ENCODE results near the gene TMEM130.

Gene TMEM130

DNA sequence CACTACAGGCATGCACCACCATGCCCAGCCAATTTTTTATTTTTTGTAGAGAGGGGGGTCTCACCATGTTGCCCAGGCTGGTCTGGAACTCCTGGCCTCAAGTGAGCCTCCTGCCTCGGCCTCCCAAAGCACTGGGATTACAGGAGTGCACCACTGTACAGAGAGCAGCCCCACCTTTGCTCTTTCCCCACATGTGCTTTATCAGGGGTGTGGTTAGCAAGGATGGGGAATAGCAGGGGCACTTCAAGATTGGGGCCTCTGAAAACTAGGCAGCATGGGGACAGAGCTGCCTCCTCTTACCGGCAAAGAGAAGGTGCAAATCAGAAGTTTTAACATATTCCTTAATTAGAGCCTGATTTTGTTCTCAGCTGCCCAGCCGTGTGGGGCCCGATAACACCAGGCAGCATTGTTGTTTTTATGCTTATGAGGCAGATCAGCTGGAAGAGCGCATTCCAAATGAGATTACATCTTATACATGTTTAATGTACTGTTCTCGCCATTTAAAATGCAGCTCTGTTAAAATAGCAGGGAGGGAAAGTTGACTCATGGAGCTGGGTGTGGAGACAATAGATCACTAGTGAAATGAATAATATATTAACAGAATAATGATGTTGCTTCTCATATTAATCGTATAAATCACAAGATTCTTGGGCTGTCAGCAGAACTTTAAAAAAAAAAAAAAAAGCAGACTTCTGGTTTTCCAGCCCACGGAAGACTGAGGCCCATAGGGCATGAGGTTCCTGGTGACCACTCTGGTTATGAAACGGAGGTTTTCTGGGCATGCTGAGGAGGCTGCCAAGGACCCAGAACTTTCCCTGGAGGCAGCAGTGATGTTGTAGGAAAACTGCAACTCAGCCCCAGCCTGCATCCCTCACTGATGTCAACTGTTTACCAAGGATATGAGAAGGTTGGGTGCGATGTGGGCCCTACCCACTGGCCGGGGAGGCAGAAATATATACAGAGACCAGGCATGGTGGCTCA is 62.5 kb downstream of the TMEM130 start:
- peak; percentile 5 to 53 (median 42) for DNase-seq

DNA sequence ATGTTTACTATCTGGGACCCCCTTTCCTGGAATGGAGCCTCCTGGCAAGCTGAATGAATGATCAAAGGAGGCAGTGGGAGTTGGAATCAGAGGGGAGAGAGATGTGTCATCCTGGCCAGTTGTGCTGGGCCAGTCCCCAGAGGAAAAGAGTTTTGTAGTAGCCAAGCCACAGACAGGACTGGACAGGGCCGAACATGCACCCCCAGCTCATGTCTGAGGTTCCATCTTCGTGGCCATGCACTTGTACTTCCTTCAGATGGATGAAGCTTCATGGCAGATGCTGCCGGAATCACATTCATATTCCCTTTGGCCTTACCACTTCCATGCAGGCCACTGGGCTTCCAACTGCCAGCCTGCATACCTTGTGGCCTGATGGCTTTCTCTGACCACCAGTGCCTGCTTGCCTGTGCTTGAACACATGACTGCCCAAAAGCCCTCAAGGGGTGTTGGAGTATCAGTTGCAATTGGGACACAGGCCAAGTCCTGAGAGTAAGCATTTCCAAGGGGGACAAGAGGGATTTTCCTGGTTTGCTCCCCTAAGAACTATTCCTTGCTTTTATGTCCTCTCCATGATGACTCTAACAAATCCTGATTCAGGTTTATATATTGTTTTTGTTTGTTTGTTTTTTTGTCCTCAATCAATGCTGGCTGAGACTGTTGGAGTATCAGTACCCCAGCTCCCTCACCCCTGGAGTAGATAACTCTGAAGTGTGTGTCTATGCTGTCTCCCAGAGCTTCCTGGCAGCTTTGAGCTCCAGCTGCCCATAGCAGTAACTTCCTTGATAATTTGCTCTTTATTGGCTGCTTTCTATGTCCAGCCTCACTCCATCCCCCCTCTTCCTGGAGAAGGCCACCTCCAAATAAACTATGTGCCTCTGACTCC is 63.6 kb downstream of the TMEM130 start:
- DNase-seq = no peak

DNA sequence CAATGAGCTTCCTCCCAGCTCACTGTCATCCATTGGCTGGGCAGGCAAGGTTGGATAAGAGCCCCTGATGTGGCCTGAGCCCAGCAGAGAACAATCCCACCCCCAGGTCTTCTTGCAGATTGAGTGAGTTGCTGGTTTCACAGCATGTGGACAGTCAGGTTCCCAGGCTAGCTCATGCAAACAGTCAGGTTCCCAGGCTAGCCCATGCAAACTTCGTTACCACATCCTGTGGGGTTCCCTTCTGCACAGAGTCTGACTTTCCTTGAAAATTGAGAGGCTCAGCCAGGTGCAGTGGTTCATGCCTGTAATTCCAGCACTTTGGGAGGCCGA is 67.1 kb downstream of the TMEM130 start:
- DNase-seq = no peak

DNA sequence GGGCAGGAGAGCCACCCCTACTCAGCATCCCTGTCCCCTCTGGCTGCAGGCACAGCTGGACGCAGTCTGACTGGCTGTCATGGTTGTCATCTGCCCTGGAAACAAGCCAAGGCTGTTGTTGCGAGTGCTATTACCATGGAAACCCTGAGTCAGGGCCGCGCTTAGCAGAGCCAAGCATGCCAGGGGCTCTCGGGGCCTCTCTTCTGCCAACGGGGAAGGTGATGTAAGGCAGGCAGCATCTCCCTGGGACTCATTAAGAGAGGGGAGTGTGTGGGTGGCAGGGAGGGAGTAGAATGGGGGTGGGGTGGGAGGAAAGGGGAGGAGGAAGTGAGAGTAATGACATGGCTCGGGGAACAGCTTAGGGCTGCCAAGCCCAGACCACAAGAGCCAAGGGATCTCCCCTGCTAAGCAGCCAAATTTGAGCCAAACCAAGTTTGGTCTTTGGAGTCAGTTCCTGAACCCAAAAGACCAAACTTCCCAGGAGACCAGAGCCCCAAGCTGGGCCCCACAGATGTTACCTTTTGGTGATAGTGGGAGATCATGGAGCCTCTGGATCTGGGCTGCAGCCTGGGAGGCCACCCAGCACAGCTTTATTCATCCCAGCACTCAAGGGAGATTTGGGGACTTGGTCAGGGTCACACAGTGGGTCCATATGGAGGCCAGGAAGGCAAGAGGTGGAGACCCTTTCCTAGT is 67.6 kb downstream of the TMEM130 start:
- peak; percentile 77 to 84 (median 81) for DNase-seq

DNA sequence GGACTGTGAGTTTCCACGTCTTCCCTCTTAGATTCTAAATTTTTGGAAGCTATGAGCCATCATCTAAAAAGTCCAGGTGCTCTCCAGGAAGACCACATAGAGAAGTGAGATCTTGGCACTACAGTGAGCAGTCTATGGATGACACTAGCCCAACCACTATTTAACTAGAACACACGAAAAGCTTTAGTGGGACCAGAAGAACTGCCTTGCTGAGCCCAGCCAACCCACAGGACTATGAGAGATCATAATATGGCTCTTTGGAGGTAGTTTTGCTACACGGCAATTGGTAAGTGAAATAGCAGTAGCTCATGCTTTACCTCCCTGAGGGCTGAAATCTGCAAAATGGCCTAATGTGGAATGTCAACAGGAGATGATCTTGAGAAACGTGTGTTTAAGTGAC is 68.8 kb downstream of the TMEM130 start:
- no peak for DNase-seq

DNA sequence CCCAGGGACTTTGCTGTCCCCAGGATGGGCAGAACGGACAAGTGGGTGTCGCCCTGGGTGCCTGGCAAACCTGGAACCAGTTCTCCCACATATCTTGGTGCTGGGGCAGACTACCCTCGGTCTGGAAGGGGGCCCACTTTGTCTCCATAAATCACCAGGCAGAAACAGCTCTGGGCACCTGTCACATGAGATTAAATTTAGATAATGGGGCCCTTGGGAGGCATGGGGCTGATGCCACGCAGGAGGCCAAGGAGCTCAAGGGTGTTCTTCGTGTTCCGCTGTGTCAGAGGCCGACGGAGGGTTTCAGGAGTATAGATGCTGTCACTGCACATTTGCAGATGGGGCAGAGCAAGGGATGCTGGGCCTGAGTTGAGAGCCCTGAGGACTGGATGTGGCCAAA is 72.7 kb downstream of the TMEM130 start:
- no peak for DNase-seq

All from suppressor macrophage (primary cell).